Activated T-cell treated with anti-CD3 and anti-CD28 coated beads, Interleukin-2, amount 50 U/mL, for 72 hours (primary cell): Measurements from ENCODE around the gene LILRB1. TPM values are rescaled to one million over a fixed set of nuclear protein-coding genes. Genes with fewer than 3 reads are reported as not detected.
"Not testable (repeated sequence)": the region's sequence is repeated elsewhere in the genome, so short reads cannot be mapped to it uniquely, and the experiment has no call there.

Experiments
- ATAC-seq, 2 donors: fragments of 150-1000 bp; cut with Tn5 transposase; replicated peaks in 1 of 2; 2 replicates each; pipeline ENCODE4 v1.10.0; 2021; ENCODE audit warnings: moderate library complexity in 2 of 2, mild to moderate bottlenecking in 1 of 2
- DNase-seq, 2 donors: peaks; one replicate each; pipeline ENCODE4 v3.0.0; 2021 to 2022; ENCODE audit warnings: mixed read lengths in 1 of 2
- H3K27ac Mint-ChIP-seq: one replicate; pipeline ENCODE4 v1.8.0; 2022; ENCODE audit warnings: mild to moderate bottlenecking, moderate library complexity, mixed read lengths
- H3K27me3 Mint-ChIP-seq: one replicate; pipeline ENCODE4 v1.8.0; 2022; ENCODE audit warnings: low read depth, mixed read lengths
- H3K36me3 Mint-ChIP-seq, 2 donors: one replicate each; pipeline ENCODE4 v1.8.0; 2022; ENCODE audit warnings: mixed read lengths in 2 of 2, mild to moderate bottlenecking in 1 of 2; ENCODE audit not compliant: insufficient read depth in 2 of 2
- H3K4me1 Mint-ChIP-seq: one replicate; pipeline ENCODE4 v1.8.0; 2022; ENCODE audit warnings: low read depth, mixed read lengths
- H3K4me3 Mint-ChIP-seq, 2 donors: one replicate each; pipeline ENCODE4 v1.8.0; 2022; ENCODE audit warnings: mild to moderate bottlenecking in 2 of 2, mixed read lengths in 2 of 2, moderate library complexity in 2 of 2
- H3K9me3 Mint-ChIP-seq, 2 donors: one replicate each; pipeline ENCODE4 v1.8.0; 2022; ENCODE audit warnings: mixed read lengths in 2 of 2
- total RNA-seq, 2 donors: library from RNA; stranded (reverse); gene quantifications; one replicate each; pipeline ENCODE4 v1.2.3, GENCODE V29; 2022

The LILRB1 gene
- total RNA-seq = 1 to 10 TPM in 1 of 2 donors, under 1 TPM in 1; 0.38 to 3.6 TPM

GRCh38 chr19:54630262-54630661 is at the start of gene LILRB1:
TSS of gene LILRB1 (plus strand) at chr19:54630484. CDS start at chr19:54631074, 590 bp downstream.
- DNase-seq, H3K4me3 Mint-ChIP-seq, H3K27ac Mint-ChIP-seq, H3K9me3 Mint-ChIP-seq, ATAC-seq, H3K36me3 Mint-ChIP-seq, H3K4me1 Mint-ChIP-seq: not testable (repeated sequence)
- H3K27me3 Mint-ChIP-seq = peaks cover 25% of the 10 kb centered on the region

DNA sequence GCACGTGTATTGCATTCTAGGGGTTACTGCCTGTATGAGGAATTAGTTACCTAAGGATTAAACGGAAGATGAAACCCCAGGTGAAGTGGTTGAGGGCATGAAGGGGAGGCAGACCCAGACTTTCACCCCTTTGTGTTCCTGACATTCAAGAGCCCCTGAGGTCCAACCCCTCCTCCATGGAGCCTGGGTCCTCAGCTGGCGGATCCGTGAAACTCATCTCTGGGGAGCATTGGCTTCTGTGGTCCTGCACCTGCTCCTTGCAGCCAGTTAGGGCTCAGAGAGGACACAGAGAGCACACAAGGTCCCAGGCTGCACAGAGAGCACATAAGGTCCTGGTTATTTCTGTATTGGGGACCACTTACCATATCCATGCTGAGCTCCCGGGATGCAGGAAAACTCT is 43.9 kb upstream of the LILRB1 start:
- H3K4me3 Mint-ChIP-seq = no peak overlapping the region
- H3K27me3 Mint-ChIP-seq = peaks cover 52% of the 10 kb centered on the region
- no peak for DNase-seq
- ATAC-seq = no peak
- H3K9me3 Mint-ChIP-seq = peaks cover 2 to 17% of the 10 kb centered on the region in 2 donors
- no peaks in the 10 kb centered on the region for H3K4me1 Mint-ChIP-seq
- H3K27ac Mint-ChIP-seq = no peak overlapping the region
- H3K36me3 Mint-ChIP-seq = peaks cover 0 to 4% of the 10 kb centered on the region in 2 donors

GRCh38 chr19:54587026-54587425 is 43.3 kb upstream of the LILRB1 start:
- DNase-seq (no peak), ATAC-seq (no peak)
- Mint-ChIP-seq H3K27ac (no peak overlapping the region), H3K27me3 (peaks cover 58% of the 10 kb centered on the region), H3K4me3 (no peak overlapping the region), H3K36me3 (peaks cover 0 to 4% of the 10 kb centered on the region in 2 donors), H3K9me3 (peaks cover 2 to 20% of the 10 kb centered on the region in 2 donors), H3K4me1 (no peaks in the 10 kb centered on the region)

DNA sequence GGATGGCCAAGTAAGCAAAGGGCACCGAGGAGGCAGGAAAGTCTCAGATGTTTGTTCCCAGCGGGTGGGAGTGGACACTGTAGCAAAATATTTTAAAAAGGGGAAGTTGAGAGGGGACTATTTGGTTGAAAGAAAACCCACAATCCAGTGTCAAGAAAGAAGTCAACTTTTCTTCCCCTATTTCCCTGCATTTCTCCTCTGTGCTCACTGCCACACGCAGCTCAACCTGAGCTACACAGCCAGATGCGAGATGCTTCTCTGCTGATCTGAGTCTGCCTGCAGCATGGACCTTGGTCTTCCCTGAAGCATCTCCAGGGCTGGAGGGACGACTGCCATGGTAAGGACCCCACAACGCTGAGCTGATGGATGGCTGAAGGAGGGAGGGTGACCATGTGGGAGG is 36.8 kb upstream of the LILRB1 start, which contains the start of gene LILRA1:
LILRA1 (plus strand) TSS at position 188 of the 400 bp plus-strand sequence. CDS start 613 bp downstream, outside the sequence.
- H3K9me3 Mint-ChIP-seq, H3K27ac Mint-ChIP-seq, DNase-seq, ATAC-seq, H3K4me1 Mint-ChIP-seq, H3K36me3 Mint-ChIP-seq, H3K4me3 Mint-ChIP-seq: not testable (repeated sequence)
- H3K27me3 Mint-ChIP-seq = peaks cover 34% of the 10 kb centered on the region

- peaks cover 34% of the 10 kb centered on the region for H3K27me3 Mint-ChIP-seq
- H3K27ac Mint-ChIP-seq, H3K9me3 Mint-ChIP-seq, H3K4me3 Mint-ChIP-seq, H3K4me1 Mint-ChIP-seq, DNase-seq, ATAC-seq, H3K36me3 Mint-ChIP-seq: not testable (repeated sequence)
These were observed 36.2 kb upstream of the LILRB1 start for GRCh38 chr19:54593931-54594626.

DNA sequence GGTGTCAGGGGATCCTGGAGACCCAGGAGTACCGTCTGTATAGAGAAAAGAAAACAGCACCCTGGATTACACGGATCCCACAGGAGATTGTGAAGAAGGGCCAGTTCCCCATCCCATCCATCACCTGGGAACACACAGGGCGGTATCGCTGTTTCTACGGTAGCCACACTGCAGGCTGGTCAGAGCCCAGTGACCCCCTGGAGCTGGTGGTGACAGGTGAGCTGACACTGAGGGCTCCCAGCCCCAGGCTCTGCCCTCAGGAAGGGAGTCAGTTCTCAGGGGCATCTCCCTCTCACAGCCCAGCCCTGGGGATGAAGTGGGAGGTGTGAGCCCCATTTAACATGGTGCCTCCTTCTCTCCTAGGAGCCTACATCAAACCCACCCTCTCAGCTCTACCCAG is 35.5 kb upstream of the LILRB1 start:
- H3K36me3 Mint-ChIP-seq = no peaks in the 10 kb centered on the region
- no peak for ATAC-seq
- no peaks in the 10 kb centered on the region for H3K4me1 Mint-ChIP-seq
- H3K27ac Mint-ChIP-seq = no peak overlapping the region
- H3K27me3 Mint-ChIP-seq = peaks cover 34% of the 10 kb centered on the region
- no peak for DNase-seq
- H3K4me3 Mint-ChIP-seq = no peak overlapping the region
- H3K9me3 Mint-ChIP-seq = peaks cover 0 to 7% of the 10 kb centered on the region in 2 donors

DNA sequence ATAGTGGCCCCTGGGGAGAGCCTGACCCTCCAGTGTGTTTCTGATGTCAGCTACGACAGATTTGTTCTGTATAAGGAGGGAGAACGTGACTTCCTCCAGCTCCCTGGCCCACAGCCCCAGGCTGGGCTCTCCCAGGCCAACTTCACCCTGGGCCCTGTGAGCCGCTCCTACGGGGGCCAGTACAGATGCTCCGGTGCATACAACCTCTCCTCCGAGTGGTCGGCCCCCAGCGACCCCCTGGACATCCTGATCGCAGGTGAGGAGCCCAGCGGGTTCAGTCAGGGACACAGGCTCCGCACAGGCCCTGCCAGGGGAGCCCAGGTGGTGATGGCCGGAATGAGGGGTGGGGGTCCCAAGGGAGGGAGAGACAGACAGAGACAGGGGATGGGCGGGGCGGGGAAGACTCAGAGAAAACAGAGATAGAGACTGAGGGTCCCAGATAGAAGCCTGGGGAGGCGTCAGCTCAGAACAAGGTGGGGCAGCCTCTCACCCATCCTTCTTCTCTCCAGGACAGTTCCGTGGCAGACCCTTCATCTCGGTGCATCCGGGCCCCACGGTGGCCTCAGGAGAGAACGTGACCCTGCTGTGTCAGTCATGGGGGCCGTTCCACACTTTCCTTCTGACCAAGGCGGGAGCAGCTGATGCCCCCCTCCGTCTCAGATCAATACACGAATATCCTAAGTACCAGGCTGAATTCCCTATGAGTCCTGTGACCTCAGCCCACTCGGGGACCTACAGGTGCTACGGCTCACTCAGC is 34.4 kb upstream of the LILRB1 start:
- not testable (repeated sequence) for ATAC-seq, H3K4me3 Mint-ChIP-seq, H3K27ac Mint-ChIP-seq, DNase-seq, H3K9me3 Mint-ChIP-seq, H3K36me3 Mint-ChIP-seq, H3K4me1 Mint-ChIP-seq
- peaks cover 38% of the 10 kb centered on the region for H3K27me3 Mint-ChIP-seq

DNA sequence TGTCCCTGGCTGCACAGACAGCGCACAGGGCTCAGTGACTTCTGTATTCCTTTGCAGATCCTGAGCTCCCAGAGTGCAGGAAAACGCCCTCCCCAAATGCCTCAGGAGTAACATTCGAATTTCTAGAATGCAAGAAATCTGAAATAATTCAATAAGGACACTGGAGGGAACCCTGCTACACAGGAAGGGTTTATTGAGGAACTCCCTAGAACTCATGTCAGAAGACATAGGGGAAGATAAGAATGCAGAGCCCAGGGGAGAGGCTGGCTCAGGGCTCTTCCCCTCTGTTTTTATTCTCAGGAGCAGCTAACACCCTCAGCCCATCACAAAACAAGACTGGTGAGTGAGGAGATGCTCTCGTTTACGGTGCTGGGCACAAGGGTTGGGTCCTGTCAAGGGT is 30.1 kb upstream of the LILRB1 start:
- Mint-ChIP-seq H3K4me1 (no peaks in the 10 kb centered on the region), H3K4me3 (no peak overlapping the region), H3K9me3 (peaks cover 0 to 3% of the 10 kb centered on the region in 2 donors), H3K27ac (no peak overlapping the region), H3K27me3 (peaks cover 19% of the 10 kb centered on the region), H3K36me3 (no peaks in the 10 kb centered on the region)
- no peak for DNase-seq
- no peak for ATAC-seq

GRCh38 chr19:54606230-54606629 is 24.1 kb upstream of the LILRB1 start:
- Mint-ChIP-seq H3K4me3 (no peak overlapping the region), H3K36me3 (peaks cover 2 to 3% of the 10 kb centered on the region in 2 donors), H3K9me3 (peaks cover 0 to 3% of the 10 kb centered on the region in 2 donors), H3K27me3 (peaks cover 10% of the 10 kb centered on the region), H3K27ac (no peak overlapping the region), H3K4me1 (no peaks in the 10 kb centered on the region)
- ATAC-seq (no peak), DNase-seq (no peak)

DNA sequence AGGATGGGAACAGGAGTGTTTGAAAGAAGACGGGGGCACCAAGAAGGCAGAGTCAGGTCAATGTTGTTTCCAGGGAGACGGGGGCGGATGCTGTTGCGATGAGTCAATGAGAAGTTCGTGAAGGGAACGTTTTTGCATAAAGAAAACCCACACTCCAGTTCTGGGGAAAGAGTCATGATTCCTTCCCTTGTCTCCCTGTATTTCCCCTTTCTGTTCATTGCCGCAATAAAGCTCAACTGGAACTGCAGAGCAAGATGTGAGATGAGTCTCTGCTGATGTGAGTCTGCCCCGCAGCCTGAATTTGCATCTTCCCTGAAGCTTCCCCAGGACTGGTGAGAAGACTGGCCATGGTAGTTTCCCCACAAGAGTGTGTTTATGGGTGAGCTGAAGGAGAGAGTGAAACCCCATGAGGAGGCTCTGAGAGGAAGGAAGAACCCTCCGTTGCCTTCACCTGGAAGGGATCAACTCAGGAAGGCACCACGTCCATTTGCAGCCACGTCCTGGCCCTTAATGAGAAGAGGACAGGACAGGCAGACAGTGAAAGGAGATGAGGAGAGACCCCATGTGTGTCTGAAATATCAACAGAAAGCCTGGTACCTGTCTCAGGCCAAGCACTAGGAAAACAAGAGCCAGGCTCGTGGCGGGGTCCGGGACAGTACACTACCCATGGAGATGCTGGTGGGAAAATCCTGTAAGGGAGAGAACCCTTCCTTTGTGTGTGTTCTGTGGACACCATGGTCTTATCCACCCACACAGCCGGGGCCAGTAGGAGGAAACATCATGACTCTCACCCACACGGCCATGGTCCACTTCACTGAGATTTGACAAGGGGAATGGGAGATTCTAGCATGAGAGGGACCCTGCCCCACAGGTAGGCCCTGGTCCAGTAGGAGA is 23.1 kb upstream of the LILRB1 start:
- Mint-ChIP-seq H3K36me3 (peaks cover 2 to 3% of the 10 kb centered on the region in 2 donors), H3K27me3 (peaks cover 6% of the 10 kb centered on the region), H3K4me1 (no peaks in the 10 kb centered on the region), H3K27ac (no peak overlapping the region), H3K9me3 (peaks cover 0 to 3% of the 10 kb centered on the region in 2 donors), H3K4me3 (no peak overlapping the region)
- peak; percentile 24 to 45 for ATAC-seq
- no peak for DNase-seq

DNA sequence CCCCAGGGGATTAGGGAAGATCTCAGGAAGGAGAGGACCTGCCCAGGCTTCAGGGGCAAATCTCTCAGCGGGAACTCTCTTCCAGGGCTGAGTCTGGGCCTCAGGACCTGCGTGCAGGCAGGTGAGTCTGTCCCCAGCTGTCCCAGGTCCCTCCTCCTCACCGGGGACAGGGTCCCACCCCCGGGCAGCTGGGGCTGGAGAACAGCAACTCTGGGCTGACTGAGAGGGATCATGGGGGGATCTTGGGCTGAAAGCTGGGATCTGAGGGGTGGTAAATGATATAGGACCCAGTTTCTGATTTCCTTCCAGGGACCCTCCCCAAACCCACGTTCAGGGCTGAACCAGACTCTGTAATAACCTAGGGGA is 22.5 kb upstream of the LILRB1 start:
- DNase-seq (no peak), ATAC-seq (no peak)
- H3K9me3 Mint-ChIP-seq = peaks cover 0 to 3% of the 10 kb centered on the region in 2 donors
- H3K4me1 Mint-ChIP-seq = no peaks in the 10 kb centered on the region
- no peak overlapping the region for H3K4me3 Mint-ChIP-seq
- H3K36me3 Mint-ChIP-seq = peaks cover 2 to 3% of the 10 kb centered on the region in 2 donors
- peaks cover 6% of the 10 kb centered on the region for H3K27me3 Mint-ChIP-seq
- no peak overlapping the region for H3K27ac Mint-ChIP-seq

DNA sequence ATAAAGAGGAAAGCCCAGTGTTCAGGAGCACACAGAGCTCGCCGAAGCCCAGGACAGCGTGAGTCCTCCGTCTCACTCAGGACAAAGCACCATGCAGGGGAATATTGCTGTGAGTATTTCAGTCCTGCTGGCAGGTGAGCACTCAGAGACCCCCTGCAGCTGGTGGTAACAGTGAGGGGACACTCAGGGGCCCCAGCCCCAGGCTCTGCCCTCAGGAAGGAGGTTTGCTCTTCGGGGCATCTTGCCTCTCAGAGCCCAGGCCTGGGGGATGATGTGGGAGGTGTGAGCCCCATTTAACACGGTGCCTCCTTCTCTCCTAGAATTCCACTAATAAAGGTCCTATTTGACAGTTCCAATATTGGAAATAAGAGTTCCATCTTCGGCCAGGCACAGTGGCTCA is 22.1 kb upstream of the LILRB1 start:
- H3K27me3 Mint-ChIP-seq = peaks cover 6% of the 10 kb centered on the region

GRCh38 chr19:54608792-54609191 is 21.5 kb upstream of the LILRB1 start:
- H3K4me3 Mint-ChIP-seq = no peak overlapping the region
- DNase-seq (no peak), ATAC-seq (no peak)
- no peaks in the 10 kb centered on the region for H3K4me1 Mint-ChIP-seq
- peaks cover 2 to 3% of the 10 kb centered on the region in 2 donors for H3K36me3 Mint-ChIP-seq
- peaks cover 0 to 3% of the 10 kb centered on the region in 2 donors for H3K9me3 Mint-ChIP-seq
- no peak overlapping the region for H3K27ac Mint-ChIP-seq
- peaks cover 8% of the 10 kb centered on the region for H3K27me3 Mint-ChIP-seq

More for the DNA sequence above, 22.1 kb upstream of the LILRB1 start:
- no peak for ATAC-seq
- DNase-seq = no peak
- Mint-ChIP-seq H3K27ac (no peak overlapping the region), H3K4me3 (no peak overlapping the region), H3K9me3 (peaks cover 0 to 3% of the 10 kb centered on the region in 2 donors), H3K4me1 (no peaks in the 10 kb centered on the region), H3K36me3 (peaks cover 2 to 3% of the 10 kb centered on the region in 2 donors)
